GM19438 (cell line): ENCODE data around the gene DNAJB6.
A peak's percentile ranks its signal among the peaks of the same experiment; 100 is the strongest.
"Not testable (repeated sequence)": the region's sequence is repeated elsewhere in the genome, so short reads cannot be mapped to it uniquely, and the experiment has no call there.

Experiments used
- ATAC-seq: cut with Tn5 transposase; IDR thresholded peaks from one replicate; pipeline ENCODE4 v1.9.1; 2021; ENCODE audit warnings: low read depth; ENCODE audit not compliant: unreplicated experiment

DNAJB6 gene

GRCh38 chr7:157320608-157320980, 16.2 kb upstream of the DNAJB6 start:
- no peak for ATAC-seq

GRCh38 chr7:157323401-157323800, 13.4 kb upstream of the DNAJB6 start:
- ATAC-seq, result no peak

- ATAC-seq, result no peak
Measured at GRCh38 chr7:157329447-157329846, 7.4 kb upstream of the DNAJB6 start.

- not testable (repeated sequence) for ATAC-seq
Measured at GRCh38 chr7:157330567-157330966, 6.2 kb upstream of the DNAJB6 start.

GRCh38 chr7:157331049-157331448, 5.8 kb upstream of the DNAJB6 start:
- ATAC-seq, result not testable (repeated sequence)

GRCh38 chr7:157335236-157335635, 1.6 kb upstream of the DNAJB6 start:
- no peak for ATAC-seq

- no peak for ATAC-seq
Measured at GRCh38 chr7:157335991-157336382, 817 bp upstream of the DNAJB6 start.

GRCh38 chr7:157337316-157338149, 729 bp downstream of the DNAJB6 start:
- peak; percentile 52 for ATAC-seq

GRCh38 chr7:157339777-157340677, 3.2 kb downstream of the DNAJB6 start:
- no peak for ATAC-seq

GRCh38 chr7:157347217-157347904, 10.6 kb downstream of the DNAJB6 start:
- no peak for ATAC-seq

- ATAC-seq, result no peak
Measured at GRCh38 chr7:157348548-157348947, 11.7 kb downstream of the DNAJB6 start.

- ATAC-seq, result peak; percentile 55
Measured at GRCh38 chr7:157352516-157352915, 15.7 kb downstream of the DNAJB6 start.

- no peak for ATAC-seq
Measured at GRCh38 chr7:157355784-157356511, 19.1 kb downstream of the DNAJB6 start.

- ATAC-seq, result peak; percentile 79
Measured at GRCh38 chr7:157357129-157358040, 20.6 kb downstream of the DNAJB6 start.

GRCh38 chr7:157358041-157358752, 21.4 kb downstream of the DNAJB6 start:
- ATAC-seq, result no peak

- no peak for ATAC-seq
Measured at GRCh38 chr7:157358753-157359096, 21.9 kb downstream of the DNAJB6 start.

- no peak for ATAC-seq
Measured at GRCh38 chr7:157359581-157359980, 22.8 kb downstream of the DNAJB6 start.

- no peak for ATAC-seq
Measured at GRCh38 chr7:157360483-157361025, 23.8 kb downstream of the DNAJB6 start.
